ENCODE data around the gene PLAU.

The PLAU gene

DNA sequence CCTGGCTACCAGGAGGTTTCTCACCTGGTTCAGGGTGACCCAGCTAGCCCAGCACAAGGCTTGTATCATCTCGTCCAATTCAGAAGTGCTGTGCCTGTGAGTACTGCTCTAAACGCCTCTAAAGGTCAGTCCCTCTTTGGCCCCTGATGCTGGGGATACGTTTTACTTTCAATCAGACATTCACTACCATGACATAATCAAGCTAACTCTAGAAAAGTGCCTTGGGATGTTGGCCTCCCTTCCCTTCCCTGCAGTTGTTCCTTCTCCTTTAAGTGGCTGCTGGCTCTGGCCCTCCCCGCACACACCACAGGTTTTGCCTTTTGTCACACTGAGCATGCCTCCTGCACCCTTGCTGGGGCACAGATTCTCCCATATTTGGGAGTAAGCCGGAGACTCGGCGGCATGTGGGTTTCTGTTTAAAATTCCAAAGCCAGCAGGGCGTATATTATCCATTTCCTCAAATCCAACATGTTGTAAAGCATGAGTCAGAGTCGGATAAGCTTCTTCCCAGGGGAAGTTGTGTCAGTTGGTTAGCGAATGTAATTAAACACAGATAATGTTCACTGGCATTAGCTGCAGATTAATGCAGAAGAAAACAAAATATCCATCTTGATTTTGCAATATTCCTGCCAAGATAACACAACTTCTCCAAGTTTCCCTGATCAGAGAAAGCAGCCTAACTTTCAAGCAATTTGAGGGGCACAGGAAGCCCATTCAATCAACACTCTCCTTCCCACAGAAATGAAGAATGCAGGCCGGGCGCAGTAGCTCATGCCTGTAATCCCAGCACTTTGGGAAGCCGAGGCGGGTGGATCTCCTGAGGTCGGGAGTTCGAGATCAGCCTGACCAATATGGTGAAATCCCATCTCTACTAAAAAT, 55.2 kb downstream of the PLAU start:
- TF ChIP-seq, protein P1, sequence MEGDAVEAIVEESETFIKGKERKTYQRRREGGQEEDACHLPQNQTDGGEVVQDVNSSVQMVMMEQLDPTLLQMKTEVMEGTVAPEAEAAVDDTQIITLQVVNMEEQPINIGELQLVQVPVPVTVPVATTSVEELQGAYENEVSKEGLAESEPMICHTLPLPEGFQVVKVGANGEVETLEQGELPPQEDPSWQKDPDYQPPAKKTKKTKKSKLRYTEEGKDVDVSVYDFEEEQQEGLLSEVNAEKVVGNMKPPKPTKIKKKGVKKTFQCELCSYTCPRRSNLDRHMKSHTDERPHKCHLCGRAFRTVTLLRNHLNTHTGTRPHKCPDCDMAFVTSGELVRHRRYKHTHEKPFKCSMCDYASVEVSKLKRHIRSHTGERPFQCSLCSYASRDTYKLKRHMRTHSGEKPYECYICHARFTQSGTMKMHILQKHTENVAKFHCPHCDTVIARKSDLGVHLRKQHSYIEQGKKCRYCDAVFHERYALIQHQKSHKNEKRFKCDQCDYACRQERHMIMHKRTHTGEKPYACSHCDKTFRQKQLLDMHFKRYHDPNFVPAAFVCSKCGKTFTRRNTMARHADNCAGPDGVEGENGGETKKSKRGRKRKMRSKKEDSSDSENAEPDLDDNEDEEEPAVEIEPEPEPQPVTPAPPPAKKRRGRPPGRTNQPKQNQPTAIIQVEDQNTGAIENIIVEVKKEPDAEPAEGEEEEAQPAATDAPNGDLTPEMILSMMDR (IDR thresholded peaks at IDR 0.05; ENCODE audit: control insufficient read depth, insufficient read depth, low read depth, low read length, missing control alignments) = no peak
- no peak overlapping the region for H3K4me3 ChIP-seq (ENCODE audit: control insufficient read depth, low read depth, low read length)
- peak; percentile 98 for DNase-seq (ENCODE audit: low read depth)

DNA sequence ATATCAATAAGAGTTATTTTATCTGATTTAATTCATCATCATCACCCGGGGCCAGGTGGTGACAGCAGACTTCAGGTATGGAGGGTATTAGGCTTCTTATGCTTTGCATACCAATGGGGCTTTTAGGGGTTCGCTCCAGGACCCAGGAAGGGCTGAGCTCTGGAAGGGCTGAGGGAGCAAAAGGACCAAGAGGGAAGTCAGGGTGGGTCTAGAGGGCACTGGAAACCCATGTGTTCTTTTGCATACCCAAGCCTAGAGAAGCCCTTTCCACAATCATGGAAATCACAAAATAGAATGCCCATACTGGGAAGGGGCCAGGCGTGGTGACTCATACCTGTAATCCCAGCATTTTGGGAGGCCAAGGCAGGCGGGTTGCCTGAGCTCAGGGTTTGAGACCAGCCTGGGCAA, 56.1 kb downstream of the PLAU start:
- DNase-seq (ENCODE audit: low read depth) = no peak
- TF ChIP-seq, protein P1 (IDR thresholded peaks at IDR 0.05; ENCODE audit: control insufficient read depth, insufficient read depth, low read depth, low read length, missing control alignments) = no peak
- no peak overlapping the region for H3K4me3 ChIP-seq (ENCODE audit: control insufficient read depth, low read depth, low read length)

Data from AG09309 (cell line).